HepG2 (cell line): ENCODE data around the gene CSNK2B. TPM values are rescaled to one million over a fixed set of nuclear protein-coding genes. Genes with fewer than 3 reads are reported as not detected.

Experiments used
- ATM ChIP-seq: fragments of 450-650 bp; IDR thresholded peaks from 2 replicates; pipeline ENCODE4 v1.7.1; 2017; ENCODE audit warnings: mild to moderate bottlenecking, borderline replicate concordance
- E2F1 ChIP-seq: sonication (generic); formaldehyde crosslinking; IDR thresholded peaks from 2 replicates; pipeline ENCODE4 v1.5.0; 2020; ENCODE audit warnings: missing genetic modification reagents
- FLYWCH1 ChIP-seq: sonication (generic); formaldehyde crosslinking; IDR thresholded peaks from 2 replicates; pipeline ENCODE4 v1.8.1; 2023; ENCODE audit warnings: mild to moderate bottlenecking, missing genetic modification reagents
- GMEB2 ChIP-seq: IDR thresholded peaks from 2 replicates; pipeline ENCODE4 v1.6.1; 2016; ENCODE audit warnings: missing biosample characterization, missing genetic modification reagents, low read depth
- HDAC1 ChIP-seq: sonication (generic); formaldehyde crosslinking; IDR thresholded peaks from 2 replicates; pipeline ENCODE4 v1.5.1; 2020; ENCODE audit warnings: mild to moderate bottlenecking, missing genetic modification reagents
- HNRNPLL ChIP-seq: fragments of 200-400 bp; formaldehyde crosslinking; IDR thresholded peaks from 2 replicates; pipeline ENCODE4 v1.6.1; 2017; ENCODE audit warnings: mild to moderate bottlenecking, low read depth, low read length; ENCODE audit not compliant: poor library complexity, severe bottlenecking
- KDM2A ChIP-seq: sonication (generic); formaldehyde crosslinking; IDR thresholded peaks from 2 replicates; pipeline ENCODE4 v1.4.0; 2020; ENCODE audit warnings: low read depth, missing genetic modification reagents, borderline replicate concordance
- KDM4B ChIP-seq: sonication (generic); formaldehyde crosslinking; IDR thresholded peaks from 2 replicates; pipeline ENCODE4 v1.4.0; 2020; ENCODE audit warnings: missing genetic modification reagents
- NR2F6 ChIP-seq, 2 experiments: IDR thresholded peaks; 2 replicates each; pipeline ENCODE4 v1.6.1; 2016; ENCODE audit warnings: antibody characterized with exemption in 1 of 2, mild to moderate bottlenecking in 1 of 2
- TBX3 ChIP-seq: fragments of 450-650 bp; IDR thresholded peaks from 2 replicates; pipeline ENCODE4 v1.6.1; 2017; ENCODE audit warnings: antibody characterized with exemption, mild to moderate bottlenecking, inconsistent platforms, borderline replicate concordance
- TCF7 ChIP-seq: sonication (generic); IDR thresholded peaks from 2 replicates; pipeline ENCODE4 v1.6.1; 2016; ENCODE audit warnings: antibody characterized with exemption, low read depth
- THAP8 ChIP-seq: sonication (generic); formaldehyde crosslinking; IDR thresholded peaks from 2 replicates; pipeline ENCODE4 v1.5.1; 2020; ENCODE audit warnings: missing genetic modification reagents, mild to moderate bottlenecking, borderline replicate concordance
- TRAFD1 ChIP-seq: sonication (generic); formaldehyde crosslinking; IDR thresholded peaks from 2 replicates; pipeline ENCODE4 v1.5.1; 2020; ENCODE audit warnings: missing genetic modification reagents, mild to moderate bottlenecking, borderline replicate concordance
- ZNF232 ChIP-seq: sonication (generic); formaldehyde crosslinking; IDR thresholded peaks from 2 replicates; pipeline ENCODE4 v1.4.0; 2020; ENCODE audit warnings: missing genetic modification reagents, borderline replicate concordance
- ZNF235 ChIP-seq: sonication (generic); formaldehyde crosslinking; IDR thresholded peaks from 2 replicates; pipeline ENCODE4 v1.8.1; 2023; ENCODE audit warnings: mild to moderate bottlenecking, missing genetic modification reagents, borderline replicate concordance
- ZNF543 ChIP-seq: sonication (generic); formaldehyde crosslinking; IDR thresholded peaks from 2 replicates; pipeline ENCODE4 v1.4.0; 2020; ENCODE audit warnings: mild to moderate bottlenecking, missing genetic modification reagents
- ZNF704 ChIP-seq: sonication (generic); formaldehyde crosslinking; IDR thresholded peaks from 2 replicates; pipeline ENCODE4 v1.8.1; 2023; ENCODE audit warnings: mild to moderate bottlenecking, inconsistent platforms, moderate library complexity, missing genetic modification reagents, borderline replicate concordance
- ZSCAN30 ChIP-seq: sonication (generic); formaldehyde crosslinking; IDR thresholded peaks from 2 replicates; pipeline ENCODE4 v1.5.0; 2020; ENCODE audit warnings: mild to moderate bottlenecking, missing genetic modification reagents
- polyA plus RNA-seq, 8 experiments: library from polyadenylated mRNA; depleted of rRNA in 3 of 8; stranded (reverse) in 7 of 8; unstranded in 1 of 8; fragments of >200 nt; fragmentation: Illumina TruSeq in 4 of 8; extraction: Trizol in 4 of 8; gene quantifications; 2 replicates each; pipeline versions ENCODE4 v1.2.1 to v1.2.3, GENCODE V29; 2011 to 2016; ENCODE audit warnings: low read depth in 4 of 8, missing spikeins in 1 of 8, mixed read lengths in 1 of 8; ENCODE audit not compliant: insufficient read depth in 1 of 8
- total RNA-seq, 5 experiments: library from RNA; depleted of rRNA; stranded (reverse); fragments of >200 nt; fragmentation: Illumina TruSeq; extraction: Trizol; gene quantifications; 2 replicates each; pipeline ENCODE4 v1.2.3, GENCODE V29; 2016; ENCODE audit warnings: low read depth in 1 of 5
- TF ChIP-seq, protein P1 (sequence below): fragments of 450-650 bp; IDR thresholded peaks from 2 replicates; pipeline ENCODE4 v1.6.1; 2016
- TF ChIP-seq, protein P2 (sequence below): sonication (generic); formaldehyde crosslinking; IDR thresholded peaks from 2 replicates; pipeline ENCODE4 v1.4.0; 2020; ENCODE audit warnings: mild to moderate bottlenecking, missing genetic modification reagents, borderline replicate concordance

Gene CSNK2B
- total and polyA plus RNA-seq, 2 of the 13 experiments (the other 11 are each of a cell fraction or from before 2014, with no cell fraction given) = 111 to 296 TPM

- TF ChIP-seq, protein P1, sequence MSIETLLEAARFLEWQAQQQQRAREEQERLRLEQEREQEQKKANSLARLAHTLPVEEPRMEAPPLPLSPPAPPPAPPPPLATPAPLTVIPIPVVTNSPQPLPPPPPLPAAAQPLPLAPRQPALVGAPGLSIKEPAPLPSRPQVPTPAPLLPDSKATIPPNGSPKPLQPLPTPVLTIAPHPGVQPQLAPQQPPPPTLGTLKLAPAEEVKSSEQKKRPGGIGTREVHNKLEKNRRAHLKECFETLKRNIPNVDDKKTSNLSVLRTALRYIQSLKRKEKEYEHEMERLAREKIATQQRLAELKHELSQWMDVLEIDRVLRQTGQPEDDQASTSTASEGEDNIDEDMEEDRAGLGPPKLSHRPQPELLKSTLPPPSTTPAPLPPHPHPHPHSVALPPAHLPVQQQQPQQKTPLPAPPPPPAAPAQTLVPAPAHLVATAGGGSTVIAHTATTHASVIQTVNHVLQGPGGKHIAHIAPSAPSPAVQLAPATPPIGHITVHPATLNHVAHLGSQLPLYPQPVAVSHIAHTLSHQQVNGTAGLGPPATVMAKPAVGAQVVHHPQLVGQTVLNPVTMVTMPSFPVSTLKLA = no peak
- TF ChIP-seq ATM (no peak), NR2F6 (IDR thresholded peaks at IDR 0.05) (no peak), NR2F6 (CRISPR knock-in tag; IDR thresholded peaks at IDR 0.05) (no peak), KDM2A (no peak), GMEB2 (no peak), ZNF543 (CRISPR knock-in tag) (no peak), ZNF235 (no peak), HDAC1 (no peak), FLYWCH1 (no peak), E2F1 (no peak), ZSCAN30 (CRISPR knock-in tag) (peak; percentile 69; the same call in 1 of the 2 replicates), THAP8 (CRISPR knock-in tag) (no peak), ZNF704 (CRISPR knock-in tag) (no peak), TCF7 (no peak), KDM4B (no peak), HNRNPLL (no peak), TRAFD1 (CRISPR knock-in tag) (no peak), ZNF232 (CRISPR knock-in tag) (no peak), TBX3 (no peak)
- TF ChIP-seq, protein P2, sequence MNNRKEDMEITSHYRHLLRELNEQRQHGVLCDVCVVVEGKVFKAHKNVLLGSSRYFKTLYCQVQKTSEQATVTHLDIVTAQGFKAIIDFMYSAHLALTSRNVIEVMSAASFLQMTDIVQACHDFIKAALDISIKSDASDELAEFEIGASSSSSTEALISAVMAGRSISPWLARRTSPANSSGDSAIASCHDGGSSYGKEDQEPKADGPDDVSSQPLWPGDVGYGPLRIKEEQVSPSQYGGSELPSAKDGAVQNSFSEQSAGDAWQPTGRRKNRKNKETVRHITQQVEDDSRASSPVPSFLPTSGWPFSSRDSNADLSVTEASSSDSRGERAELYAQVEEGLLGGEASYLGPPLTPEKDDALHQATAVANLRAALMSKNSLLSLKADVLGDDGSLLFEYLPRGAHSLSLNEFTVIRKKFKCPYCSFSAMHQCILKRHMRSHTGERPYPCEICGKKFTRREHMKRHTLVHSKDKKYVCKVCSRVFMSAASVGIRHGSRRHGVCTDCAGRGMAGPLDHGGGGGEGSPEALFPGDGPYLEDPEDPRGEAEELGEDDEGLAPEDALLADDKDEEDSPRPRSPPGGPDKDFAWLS = no peak
These were observed 571 bp downstream of the CSNK2B start (continued) for GRCh38 chr6:31666337-31666965.
